ENCODE measurements around the gene TMEM54.

The TMEM54 gene

DNA sequence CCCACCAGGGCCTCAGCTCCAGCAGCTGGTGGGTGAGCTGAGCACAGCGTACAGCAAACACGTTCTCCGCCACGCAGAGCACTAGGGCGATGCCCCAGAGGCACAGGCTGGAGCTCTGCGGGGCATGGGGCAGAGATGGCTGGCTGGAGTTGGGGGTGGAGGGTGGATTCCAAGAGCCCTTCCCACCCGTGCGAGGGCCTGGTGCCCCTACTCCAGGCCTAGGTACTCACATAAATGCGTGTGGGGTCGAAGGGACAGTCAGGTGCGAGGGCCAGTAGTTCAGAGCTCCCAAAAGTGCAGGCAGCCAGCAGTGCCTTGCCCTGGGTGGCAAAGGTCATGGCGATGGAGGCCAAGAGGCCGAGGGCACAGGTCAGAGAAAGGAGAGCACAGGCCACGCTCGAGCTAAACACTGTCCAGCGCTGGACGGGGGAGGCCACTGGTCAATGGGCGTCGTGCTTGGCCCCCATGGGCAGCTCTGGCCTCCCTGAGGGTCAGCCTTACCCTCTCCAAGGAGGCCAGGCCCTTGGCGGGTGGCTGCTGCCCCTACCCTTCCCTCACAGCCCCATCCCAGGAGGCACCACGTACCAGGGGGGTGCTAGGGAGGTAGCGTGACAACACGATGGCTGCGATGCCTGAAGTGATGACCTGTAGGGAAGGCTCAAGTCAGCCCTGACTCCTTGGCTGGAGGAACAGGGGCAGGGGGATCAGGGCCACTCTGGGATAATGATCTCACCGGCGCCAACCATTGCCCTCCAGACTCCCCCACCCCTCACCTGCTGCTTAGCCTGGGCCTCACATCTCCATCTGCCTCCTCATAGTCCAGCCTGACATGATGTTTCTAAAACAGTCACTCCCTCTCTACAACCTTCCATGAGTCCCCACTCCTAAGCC, 5.6 kb downstream of the TMEM54 start:
- no peak for DNase-seq (ENCODE audit: low spot score)

DNA sequence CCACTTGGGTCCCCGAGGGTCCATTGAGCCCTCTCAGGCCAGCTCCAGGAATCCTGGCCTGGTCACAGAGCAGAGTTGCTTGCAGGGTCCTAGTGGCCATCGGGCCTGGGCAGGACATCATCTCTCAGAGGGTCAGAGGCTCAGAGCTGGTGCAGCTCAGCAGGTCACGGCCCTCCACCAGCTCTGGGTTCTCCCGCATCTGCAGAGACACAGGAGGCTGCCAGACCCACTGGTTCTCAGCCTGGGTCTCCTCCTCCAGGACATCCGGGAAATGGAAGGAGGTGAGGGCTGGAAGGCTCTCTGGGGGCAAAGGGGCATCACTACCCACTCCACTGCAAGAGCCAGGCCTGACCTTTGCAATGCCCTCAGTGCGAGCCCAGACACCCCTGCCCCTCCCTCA, 6.5 kb downstream of the TMEM54 start:
- no peak for DNase-seq (ENCODE audit: low spot score)

DNA sequence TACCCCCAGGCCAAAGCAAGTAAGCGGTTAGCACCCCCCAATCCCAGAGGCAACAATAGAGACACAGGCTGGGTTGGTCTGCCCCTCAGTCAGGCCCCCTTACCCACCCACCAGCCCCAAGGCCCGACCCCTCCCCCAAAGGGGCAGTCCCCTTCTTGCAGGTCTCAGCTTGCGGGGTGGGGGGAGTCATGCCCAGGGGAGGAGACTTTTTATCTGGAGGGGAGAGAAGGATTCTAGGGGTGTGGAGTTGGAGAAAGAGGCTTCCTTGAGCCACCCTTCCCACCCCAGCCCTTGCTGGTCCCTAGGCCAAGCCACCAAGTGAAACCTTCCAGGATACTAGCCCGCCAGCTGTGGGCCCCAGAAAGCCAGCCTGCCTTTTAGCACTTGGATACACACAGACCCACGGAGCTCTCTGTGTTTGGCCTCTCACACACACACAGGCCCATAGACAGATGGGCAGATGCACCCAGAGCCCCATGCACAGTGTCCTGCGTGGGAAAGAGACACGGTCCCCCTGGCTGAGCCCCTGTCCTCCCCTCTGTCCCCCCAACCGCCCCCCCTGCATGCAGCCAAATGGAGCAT, 7.1 kb downstream of the TMEM54 start:
- no peak for DNase-seq (ENCODE audit: low spot score)

DNA sequence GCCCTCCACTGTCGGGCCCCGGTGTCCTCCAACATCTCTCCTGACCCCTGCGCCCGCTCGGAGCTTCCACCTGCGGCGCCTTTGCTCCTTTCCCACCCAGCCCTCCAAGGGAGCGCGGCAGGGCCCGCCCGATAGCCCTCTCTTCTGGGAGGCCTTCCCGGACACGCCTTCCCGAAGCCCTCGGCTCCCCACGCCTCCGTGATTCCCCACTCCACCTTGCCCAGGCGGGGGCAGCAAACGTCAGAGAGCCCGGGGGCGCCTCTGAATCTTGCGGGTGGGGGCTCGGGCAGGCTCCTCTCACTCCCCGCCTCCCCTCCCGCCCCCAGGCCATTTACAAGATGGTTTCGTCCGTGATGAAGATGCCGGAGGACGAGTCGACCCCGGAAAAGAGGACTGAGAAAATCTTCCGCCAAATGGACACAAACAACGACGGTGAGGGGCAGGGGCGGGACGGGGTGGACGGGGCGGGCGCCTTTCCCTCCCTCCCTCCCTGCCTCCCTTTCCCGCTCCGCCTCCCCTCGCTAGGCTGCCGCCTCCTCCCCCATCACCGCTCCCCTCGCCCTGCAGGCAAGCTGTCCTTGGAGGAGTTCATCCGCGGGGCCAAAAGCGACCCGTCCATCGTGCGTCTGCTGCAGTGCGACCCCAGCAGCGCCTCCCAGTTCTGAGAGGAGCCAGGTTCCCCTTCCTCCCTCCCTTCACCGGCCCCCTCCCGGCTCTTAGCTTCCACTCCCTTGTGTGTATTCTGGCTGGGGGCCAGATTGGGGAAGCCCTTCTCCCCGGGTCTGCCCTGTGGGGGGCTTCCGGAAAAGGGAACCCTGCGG, 7.8 kb downstream of the TMEM54 start:
- DNase-seq (ENCODE audit: low spot score) = peak; percentile 67

DNA sequence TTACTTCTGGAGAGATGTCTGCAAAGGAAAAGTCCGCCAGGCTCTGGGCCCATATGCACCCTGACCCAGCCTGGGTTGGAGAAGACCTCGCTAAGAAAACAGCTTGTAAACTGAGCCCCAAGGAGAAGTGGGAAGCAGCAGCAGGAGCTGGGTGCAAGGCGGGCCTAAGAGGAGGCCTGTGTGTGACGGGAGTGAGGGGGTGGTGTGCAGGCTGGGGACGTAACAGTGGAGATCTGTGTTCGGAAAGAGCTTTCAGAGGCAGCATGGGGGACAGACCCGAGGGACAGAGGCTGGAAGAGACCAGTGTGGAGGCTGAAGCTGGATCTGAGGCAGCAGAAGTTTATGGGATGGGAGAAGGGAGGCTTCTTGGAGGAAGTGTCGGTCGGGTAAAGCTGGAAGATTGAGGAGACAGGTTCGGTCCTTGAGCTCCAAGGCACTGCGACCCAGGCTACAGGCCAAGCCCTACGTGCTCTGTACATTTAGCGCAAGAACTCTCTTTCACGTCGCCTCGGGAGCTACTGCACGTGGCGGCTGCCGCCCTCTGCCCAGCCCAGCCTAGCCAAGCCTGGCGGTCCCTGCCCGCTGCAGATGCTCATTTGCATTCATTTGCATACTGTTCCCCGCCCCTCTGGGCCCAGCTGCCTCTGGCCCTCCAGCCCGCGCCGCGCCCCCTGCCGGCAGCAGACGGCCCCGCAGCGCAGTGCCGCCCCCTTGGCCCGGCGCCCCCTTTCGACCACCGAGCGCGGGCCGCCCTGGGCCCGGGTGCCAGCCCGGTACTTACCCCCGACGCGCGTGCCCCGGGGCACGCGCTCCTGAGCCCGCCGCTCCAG, 8.6 kb downstream of the TMEM54 start:
- peak; percentile 78 for DNase-seq (ENCODE audit: low spot score)

DNA sequence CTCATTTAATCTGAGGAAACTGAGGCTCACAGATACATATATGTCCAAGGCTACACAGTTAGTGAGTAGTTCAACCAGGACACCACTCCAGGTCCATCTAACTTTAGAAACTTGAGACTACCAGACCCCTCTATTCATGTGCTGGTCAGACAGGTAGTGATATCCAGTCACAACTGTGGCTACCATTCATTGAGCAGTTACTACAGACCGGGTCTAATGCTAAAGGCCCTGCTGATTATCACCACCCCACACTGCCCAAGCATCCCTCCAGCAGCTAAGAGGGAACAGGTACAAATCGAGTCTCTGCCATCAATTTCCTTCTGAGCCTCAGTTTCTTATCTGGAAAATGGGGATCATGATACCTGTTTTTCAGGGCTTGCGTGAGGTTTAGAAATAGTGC, 9.6 kb downstream of the TMEM54 start:
- DNase-seq (ENCODE audit: low spot score) = no peak

DNA sequence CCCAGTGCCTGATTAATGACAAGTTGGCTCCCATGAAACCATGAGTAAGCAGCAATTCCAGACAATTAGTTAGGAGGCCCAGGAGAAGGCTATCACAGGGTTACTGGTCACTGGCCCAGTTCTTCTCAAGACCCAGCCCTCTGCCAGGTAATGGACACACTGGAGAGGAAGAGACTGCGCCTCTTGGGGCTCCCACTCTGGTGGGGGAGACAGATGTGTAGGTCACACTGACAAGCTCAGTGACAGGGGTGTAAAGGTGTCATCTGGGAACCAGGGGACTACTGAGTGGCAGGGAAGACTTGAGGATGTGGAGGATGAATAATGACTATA, 10.0 kb downstream of the TMEM54 start:
- no peak for DNase-seq (ENCODE audit: low spot score)

DNA sequence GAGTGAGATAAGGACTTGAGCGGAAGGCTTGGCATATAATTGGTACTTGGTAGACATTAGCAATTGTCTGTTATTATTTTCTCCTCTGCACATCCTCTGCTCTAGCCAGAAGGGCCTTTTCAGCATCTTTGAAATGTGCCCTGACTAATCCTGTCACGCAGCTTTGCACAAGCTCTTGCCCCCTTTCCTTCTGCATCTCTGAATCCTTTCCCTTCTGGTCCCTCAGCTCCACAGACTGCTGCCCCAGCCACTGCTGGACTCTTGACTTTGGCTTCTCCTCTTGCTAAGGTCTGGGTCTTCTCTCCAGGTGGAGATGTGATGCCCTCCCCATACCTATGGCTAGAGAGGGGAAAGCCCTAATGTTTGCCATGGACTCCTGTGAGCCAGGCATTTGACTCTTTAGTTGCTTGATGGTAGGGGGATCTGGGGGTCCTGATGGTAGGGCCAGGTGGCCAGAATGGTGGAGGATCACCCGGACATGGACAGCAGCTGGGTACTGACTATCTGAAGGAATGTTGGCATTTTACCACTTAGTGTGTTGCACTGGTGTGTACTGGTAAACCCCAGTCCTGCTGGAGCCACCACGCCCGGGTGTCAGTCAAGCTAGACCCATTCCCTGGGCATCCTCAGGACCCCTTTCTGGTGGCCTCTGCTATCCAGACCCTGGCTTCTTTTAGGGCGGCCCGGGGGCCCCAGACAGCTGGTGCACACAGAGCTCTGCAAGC, 10.5 kb downstream of the TMEM54 start:
- no peak for DNase-seq (ENCODE audit: low spot score)

DNA sequence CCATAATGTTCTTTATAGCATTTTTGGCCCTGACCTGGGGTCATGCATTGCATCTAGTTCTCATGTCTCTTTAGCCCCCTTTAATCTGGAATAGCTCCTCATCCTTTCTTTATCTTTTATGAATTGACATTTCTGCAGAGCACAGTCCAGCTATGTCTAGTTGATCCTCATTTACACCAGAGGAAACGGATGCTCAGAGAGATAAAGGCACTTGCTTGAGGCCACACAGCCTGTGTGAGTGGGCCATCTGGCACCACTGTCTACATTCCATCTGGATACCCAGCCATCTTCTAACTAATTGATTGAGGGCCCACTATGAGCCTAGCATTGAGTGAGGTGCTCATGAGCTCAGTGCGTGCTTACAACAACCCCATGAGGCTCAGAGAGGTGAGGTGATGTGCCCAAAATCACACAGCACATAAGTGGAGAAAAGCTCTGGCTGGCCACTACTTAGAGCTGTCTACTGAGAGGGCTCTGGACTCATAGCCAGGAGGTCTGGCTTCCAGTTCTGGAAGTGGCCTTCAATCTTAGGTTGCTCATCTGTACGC, 11.4 kb downstream of the TMEM54 start:
- DNase-seq (ENCODE audit: low spot score) = no peak

DNA sequence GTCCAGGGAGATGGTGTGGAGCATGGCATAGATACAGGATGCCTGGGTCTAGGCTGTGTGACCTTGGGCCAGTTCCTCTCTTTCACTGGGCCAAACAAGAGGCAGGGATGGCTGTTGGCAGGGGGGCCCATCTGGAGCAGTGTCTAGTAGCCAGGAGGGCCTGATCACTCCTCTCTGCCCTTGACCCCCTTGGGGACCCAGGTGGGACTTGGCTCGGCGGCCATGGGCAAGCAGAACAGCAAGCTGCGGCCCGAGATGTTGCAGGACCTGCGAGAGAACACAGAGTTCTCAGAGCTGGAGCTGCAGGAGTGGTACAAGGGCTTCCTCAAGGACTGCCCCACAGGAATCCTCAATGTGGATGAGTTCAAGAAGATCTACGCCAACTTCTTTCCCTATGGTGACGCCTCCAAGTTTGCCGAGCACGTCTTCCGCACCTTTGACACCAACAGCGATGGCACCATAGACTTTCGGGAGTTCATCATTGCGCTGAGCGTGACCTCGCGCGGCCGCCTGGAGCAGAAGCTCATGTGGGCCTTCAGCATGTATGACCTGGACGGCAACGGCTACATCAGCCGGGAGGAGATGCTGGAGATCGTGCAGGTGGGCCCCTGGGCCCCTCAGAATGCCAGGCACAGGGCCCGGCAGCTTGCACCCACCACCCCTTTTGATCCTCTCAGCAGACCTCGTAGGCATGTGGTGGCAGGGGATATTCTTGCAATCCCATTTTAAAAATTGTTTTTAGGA, 12.3 kb downstream of the TMEM54 start:
- DNase-seq (ENCODE audit: low spot score) = no peak

DNA sequence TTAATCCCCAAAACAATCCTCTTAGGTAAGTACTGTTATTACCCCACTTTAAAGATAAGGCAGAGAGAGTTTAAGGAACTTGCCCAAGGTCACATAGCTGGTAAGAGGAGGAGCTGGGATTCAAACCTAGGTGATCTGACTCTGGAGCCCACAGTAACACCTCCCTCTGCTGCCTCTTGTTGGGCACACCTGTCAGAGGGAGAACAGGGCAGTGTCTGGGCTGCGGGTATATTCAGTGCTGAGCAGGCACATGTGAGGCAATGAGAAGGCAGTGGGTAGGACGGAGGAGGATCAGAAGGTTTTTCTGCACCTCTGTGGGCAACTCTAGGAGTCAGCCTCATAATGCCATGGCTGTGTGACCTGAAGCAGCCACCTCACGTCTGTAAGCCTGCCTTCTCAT, 13.1 kb downstream of the TMEM54 start:
- DNase-seq (ENCODE audit: low spot score) = no peak

DNA sequence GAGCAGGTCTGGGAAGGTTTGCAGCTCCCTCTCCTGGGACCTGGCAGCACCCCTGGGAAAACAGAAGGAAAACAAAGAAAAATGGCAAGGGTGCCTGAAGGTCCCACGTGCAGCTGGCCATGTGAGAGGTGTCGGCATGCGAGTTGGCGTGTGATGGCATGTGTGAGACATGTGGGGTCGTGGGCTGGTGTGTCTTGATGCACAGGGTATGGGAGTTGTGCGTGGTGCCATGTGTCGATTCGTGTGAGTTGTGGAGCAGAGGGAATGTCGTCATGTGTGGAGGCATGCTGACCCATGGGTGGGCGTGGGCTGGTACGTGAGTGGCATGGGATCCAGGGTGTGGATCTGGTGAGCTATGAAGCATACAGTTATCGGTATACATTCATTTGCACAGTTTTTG, 13.6 kb downstream of the TMEM54 start:
- no peak for DNase-seq (ENCODE audit: low spot score)

DNA sequence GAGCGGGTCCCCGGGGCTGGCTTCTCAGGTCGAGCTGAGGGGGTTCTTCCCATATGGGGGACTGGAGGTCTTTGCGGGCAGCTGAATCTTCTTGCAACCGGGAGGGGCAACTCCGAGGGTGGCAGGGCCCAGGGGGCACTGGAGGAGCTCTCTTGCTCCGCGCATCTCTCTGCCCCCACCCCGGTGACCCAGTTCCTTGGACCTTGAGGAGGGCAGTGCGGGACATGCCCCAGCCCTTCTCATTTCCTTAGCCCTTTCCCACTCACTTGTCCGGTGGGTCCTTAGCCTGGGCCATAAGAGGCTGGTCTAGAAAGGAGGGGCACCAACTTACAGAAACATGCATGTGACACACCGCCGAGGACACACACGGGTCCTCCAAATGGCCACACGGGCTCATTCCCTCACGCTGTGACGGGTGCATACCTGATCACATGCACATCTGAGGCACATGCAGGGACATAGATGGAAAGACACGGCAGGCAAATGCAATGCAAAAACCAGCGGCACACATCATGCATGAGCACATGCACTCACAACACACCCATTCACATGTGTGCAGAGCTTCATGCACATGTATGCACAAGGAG, 14.3 kb downstream of the TMEM54 start:
- DNase-seq (ENCODE audit: low spot score) = no peak

DNA sequence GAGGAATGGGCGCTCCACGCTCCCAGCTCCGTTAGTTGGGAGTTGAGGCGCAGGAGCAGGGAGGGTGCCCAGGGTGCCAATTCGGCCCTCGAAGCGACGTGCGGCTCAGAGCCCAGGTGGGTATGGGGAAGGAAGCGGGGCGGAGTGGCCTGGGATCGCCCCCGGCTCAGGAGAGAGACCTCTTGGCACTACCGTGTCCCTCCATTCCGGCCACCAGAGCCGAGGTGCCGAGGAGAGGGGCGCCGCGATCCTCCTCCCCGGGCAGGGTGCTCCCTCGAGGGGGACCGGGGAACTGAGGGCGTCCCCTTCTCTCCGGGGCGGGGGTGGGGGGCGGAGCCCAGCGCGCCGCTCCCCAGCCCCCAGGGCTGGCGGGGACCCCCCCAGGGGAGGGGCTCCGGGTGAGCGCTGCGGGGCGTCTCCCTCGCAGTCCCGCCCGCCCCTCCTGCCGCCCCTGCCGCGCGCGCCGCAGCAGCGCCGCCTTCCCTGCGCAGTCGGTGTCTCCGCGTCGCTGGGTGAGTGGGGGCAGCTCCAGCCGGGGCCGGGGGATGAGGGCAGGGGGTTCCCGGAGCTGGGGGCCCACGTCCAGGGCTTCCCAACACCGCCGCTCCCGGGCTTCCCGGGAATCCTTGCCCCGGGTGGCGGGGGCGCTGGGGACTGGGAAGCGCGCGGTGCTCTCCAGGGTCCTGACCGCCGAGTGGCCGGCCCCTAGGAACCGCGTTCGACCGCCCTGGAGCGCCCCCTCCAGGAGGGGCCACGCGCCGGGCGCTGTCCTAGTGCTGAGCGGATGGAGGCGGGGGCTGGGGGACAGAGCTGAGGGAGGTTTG, 15.0 kb downstream of the TMEM54 start, which contains the start of gene HPCA:
HPCA (plus strand) TSS at position 488 of the 824 bp plus-strand sequence. CDS start 2,408 bp downstream, outside the sequence.
- DNase-seq (ENCODE audit: low spot score) = peak; percentile 89

DNA sequence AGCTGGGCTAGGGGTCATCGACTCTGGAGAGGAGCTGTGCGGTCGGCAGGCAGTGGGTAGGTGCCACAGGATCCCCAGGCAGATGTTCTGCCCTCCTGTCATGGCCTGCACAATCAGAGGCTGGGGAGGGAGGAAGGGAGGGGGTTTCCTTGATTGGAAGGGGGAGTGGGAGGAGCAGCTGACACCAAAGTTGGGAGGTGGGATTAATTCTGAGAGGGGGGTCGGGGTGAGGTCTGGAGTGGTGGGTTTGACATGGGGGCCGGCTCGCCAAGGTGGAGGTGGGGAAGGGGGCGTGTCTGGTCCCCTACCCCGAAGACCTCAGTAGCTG, 15.5 kb downstream of the TMEM54 start:
- DNase-seq (ENCODE audit: low spot score) = no peak

DNA sequence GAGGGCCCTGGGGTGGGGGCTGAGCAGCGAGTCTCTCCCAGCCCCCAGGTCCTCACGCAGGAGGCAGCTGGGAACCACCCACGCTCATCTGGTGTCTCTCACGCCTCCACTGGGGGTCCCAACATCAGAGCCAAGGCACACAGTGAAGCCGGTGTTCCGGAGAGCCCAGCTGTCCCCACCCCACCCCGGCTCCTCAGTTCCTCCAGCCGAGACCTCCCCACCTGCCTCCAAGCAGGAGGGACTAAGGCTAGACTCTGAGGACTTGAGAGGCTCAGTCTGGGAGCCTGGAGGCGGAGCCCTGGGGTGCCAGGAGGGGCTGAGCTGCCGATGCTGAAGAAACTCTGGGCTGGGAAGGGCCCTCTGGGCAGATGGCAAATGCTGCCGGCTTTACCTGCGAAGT, 16.5 kb downstream of the TMEM54 start:
- DNase-seq (ENCODE audit: low spot score) = no peak

DNA sequence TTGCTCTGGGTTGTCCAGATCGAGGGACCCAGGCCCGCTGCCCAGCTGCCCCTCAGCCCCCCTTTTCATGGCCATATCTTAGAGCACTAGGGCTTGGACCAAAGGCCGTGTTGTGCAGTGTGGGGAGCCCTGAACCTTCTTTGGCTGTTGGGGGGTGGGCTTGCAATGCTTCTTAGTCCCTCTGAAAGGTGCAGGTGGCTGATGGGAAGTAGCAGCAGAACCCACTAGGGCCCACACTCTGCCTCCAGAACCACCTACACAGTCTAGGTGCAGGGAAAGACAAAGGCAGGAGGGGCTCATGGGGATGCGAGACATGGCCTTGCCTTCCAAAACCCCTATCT, 17.2 kb downstream of the TMEM54 start:
- no peak for DNase-seq (ENCODE audit: low spot score)

DNA sequence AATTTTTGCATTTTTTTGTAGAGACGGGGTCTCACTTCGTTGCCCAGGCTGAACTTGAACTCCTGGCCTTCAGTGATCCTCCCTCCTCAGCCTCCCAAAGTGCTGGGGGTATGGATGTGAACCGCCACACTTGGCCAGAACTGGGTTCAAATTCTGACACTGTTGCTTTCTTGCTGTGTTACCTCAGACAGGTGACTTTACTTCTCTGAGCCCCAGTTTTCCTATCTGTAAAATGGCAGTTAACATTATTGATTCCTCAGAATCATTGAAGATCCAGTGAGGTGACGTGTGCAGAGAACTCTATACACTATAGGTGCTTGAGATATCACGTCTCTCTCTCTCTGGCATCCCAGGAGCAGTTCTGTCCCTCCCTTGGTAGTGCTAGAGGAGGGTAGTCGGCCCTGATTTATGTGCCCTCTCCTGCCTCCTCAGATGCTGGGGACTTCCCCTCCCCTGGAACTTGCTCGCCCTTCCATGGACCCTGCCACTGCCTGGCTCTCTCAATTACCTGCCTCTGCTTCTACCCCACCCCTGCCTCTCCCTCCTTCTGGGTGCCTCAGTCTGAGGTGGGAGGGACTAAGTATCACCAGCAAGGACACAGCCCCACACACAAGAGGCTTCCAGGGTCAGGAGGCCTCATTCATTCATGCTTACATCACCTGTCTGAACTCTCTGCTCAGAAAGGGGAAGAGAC, 17.7 kb downstream of the TMEM54 start:
- DNase-seq (ENCODE audit: low spot score) = no peak

Measured in AG20443 (cell line).